Prostate gland (tissue), 2 donors: Measurements from ENCODE around the gene SLC25A11. TPM values are rescaled to one million over a fixed set of nuclear protein-coding genes. Genes with fewer than 3 reads are reported as not detected.

Experiments used
- DNase-seq: peaks from one replicate; pipeline ENCODE4 v3.0.0-alpha.2; 2019; ENCODE audit warnings: low spot score
- H3K27ac ChIP-seq, 2 donors: fragments of 200-600 bp; sonication (generic); 2 replicates each; pipeline ENCODE4 v1.5.1; 2017 to 2019
- H3K27me3 ChIP-seq: fragments of 200-600 bp; sonication (generic); replicated peaks from 2 replicates; pipeline ENCODE4 v1.5.1; 2019; ENCODE audit not compliant: insufficient read depth
- H3K36me3 ChIP-seq, 2 donors: fragments of 200-600 bp; sonication (generic); 1 replicate in 1 of 2; 2 replicates in 1 of 2; pipeline versions ENCODE4 v1.5.1 to v1.8.1; 2017 to 2019
- H3K4me1 ChIP-seq: fragments of 200-600 bp; sonication (generic); replicated peaks from 2 replicates; pipeline ENCODE4 v1.5.1; 2019
- H3K4me3 ChIP-seq, 2 donors: fragments of 200-600 bp; sonication (generic); 2 replicates each; pipeline ENCODE4 v1.5.1; 2017 to 2019
- H3K9me3 ChIP-seq: fragments of 200-600 bp; sonication (generic); 2 replicates; pipeline ENCODE4 v1.5.1; 2017
- CTCF ChIP-seq, 4 experiments: fragments of 200-600 bp in 2 of 4; fragments of 450-650 bp in 2 of 4; sonication (generic) in 2 of 4; IDR thresholded peaks; 1 replicate in 3 of 4; 2 replicates in 1 of 4; pipeline ENCODE4 v1.5.1; 2016 to 2019; ENCODE audit warnings: antibody characterized with exemption in 4 of 4, mild to moderate bottlenecking in 2 of 4, moderate library complexity in 2 of 4
- POLR2A ChIP-seq: fragments of 450-650 bp; IDR thresholded peaks from one replicate; pipeline ENCODE4 v1.6.1; 2016; ENCODE audit warnings: antibody characterized with exemption, mild to moderate bottlenecking
- POLR2AphosphoS5 ChIP-seq: sonication (generic); formaldehyde crosslinking; IDR thresholded peaks from one replicate; pipeline ENCODE4 v1.6.1; 2017; ENCODE audit warnings: antibody characterized with exemption
- WGBS: methylation state at CpG from one replicate; pipeline ENCODE4 v1.1.5; 2018; 5-methylcytosine and 5-hydroxymethylcytosine counted together
- intact Hi-C: fragments of 100-400 bp; cut with DNase I; formaldehyde crosslinking; loops from one replicate; pipeline ENCODE4 v1.14.2; 2022
- total RNA-seq, 2 donors: library from RNA; depleted of rRNA; stranded (reverse); fragments of >200 nt; gene quantifications; one replicate each; pipeline ENCODE4 v1.1.0, GENCODE V29; 2016

The SLC25A11 gene
- total RNA-seq, 2 donors from 2014 or later: 40.5 to 68.0 TPM

GRCh38 chr17:4895657-4896331 lies 44.1 kb downstream of the SLC25A11 start:
- Histone ChIP-seq H3K9me3 (no peaks in the 10 kb centered on the region), H3K4me3 (no peak overlapping the region), H3K27ac (no peak overlapping the region), H3K36me3 (peaks cover 9 to 30% of the 10 kb centered on the region in 2 donors), H3K27me3 (no peaks in the 10 kb centered on the region), H3K4me1 (no peaks in the 10 kb centered on the region)
- DNase-seq: no peak
- TF ChIP-seq CTCF (IDR thresholded peaks at IDR 0.05) (no peak), POLR2AphosphoS5 (no peak), POLR2A (no peak)
- intact Hi-C loops: no loop called here
- WGBS: 64% methylated on average over 24 of the region's 27 CpGs

- no peak overlapping the region for H3K4me3 ChIP-seq
- H3K27me3 ChIP-seq: no peaks in the 10 kb centered on the region
- H3K4me1 ChIP-seq: no peaks in the 10 kb centered on the region
- no peak overlapping the region for H3K27ac ChIP-seq
- intact Hi-C loops: no loop called here
- no peak for DNase-seq
- 87% methylated on average over 13 of the region's 13 CpGs for WGBS
- H3K36me3 ChIP-seq: peaks cover 9 to 37% of the 10 kb centered on the region in 2 donors
- TF ChIP-seq POLR2A: no peak
- TF ChIP-seq POLR2AphosphoS5: no peak
- no peak for TF ChIP-seq CTCF (IDR thresholded peaks at IDR 0.05)
- H3K9me3 ChIP-seq: no peaks in the 10 kb centered on the region
Measured at GRCh38 chr17:4895121-4895520, 44.7 kb downstream of the SLC25A11 start.

- Histone ChIP-seq H3K4me1 (no peaks in the 10 kb centered on the region), H3K4me3 (no peak overlapping the region), H3K9me3 (no peaks in the 10 kb centered on the region), H3K27ac (no peak overlapping the region), H3K27me3 (no peaks in the 10 kb centered on the region), H3K36me3 (peaks cover 9 to 38% of the 10 kb centered on the region in 2 donors)
- intact Hi-C loops: no loop called here
- DNase-seq: no peak
- TF ChIP-seq CTCF (IDR thresholded peaks at IDR 0.05) (no peak), POLR2AphosphoS5 (no peak)
- 83% methylated on average over 31 of the region's 31 CpGs for whole genome bisulfite sequencing
Measured at GRCh38 chr17:4893721-4894560, 45.9 kb downstream of the SLC25A11 start.

GRCh38 chr17:4893272-4893671 lies 46.6 kb downstream of the SLC25A11 start:
- intact Hi-C loops: no loop called here
- peaks cover 9 to 38% of the 10 kb centered on the region in 2 donors for H3K36me3 ChIP-seq
- H3K27me3 ChIP-seq: no peaks in the 10 kb centered on the region
- WGBS: 81% methylated on average over 18 of the region's 18 CpGs
- TF ChIP-seq POLR2A: no peak
- no peak overlapping the region for H3K4me3 ChIP-seq
- no peaks in the 10 kb centered on the region for H3K9me3 ChIP-seq
- no peaks in the 10 kb centered on the region for H3K4me1 ChIP-seq
- no peak overlapping the region for H3K27ac ChIP-seq
- no peak for DNase-seq

- Histone ChIP-seq H3K4me1 (no peaks in the 10 kb centered on the region), H3K9me3 (no peaks in the 10 kb centered on the region), H3K27ac (no peak overlapping the region), H3K4me3 (no peak overlapping the region), H3K36me3 (peaks cover 9 to 38% of the 10 kb centered on the region in 2 donors), H3K27me3 (no peaks in the 10 kb centered on the region)
- intact Hi-C loops: no loop called here
- no peak for DNase-seq
- TF ChIP-seq POLR2A (no peak), CTCF (IDR thresholded peaks at IDR 0.05) (no peak), POLR2AphosphoS5 (no peak)
- 78% methylated on average over 22 of the region's 23 CpGs for WGBS
Measured at GRCh38 chr17:4892499-4893221, 47.2 kb downstream of the SLC25A11 start.
